Activated T-cell treated with anti-CD3 and anti-CD28 coated beads for 24 hours (primary cell): ENCODE data around the gene ETV7.
"Not testable (repeated sequence)": the region's sequence is repeated elsewhere in the genome, so short reads cannot be mapped to it uniquely, and the experiment has no call there.

Experiments used
- DNase-seq: peaks from one replicate; pipeline ENCODE4 v3.0.0-alpha.2; 2020; ENCODE audit warnings: low read depth

Gene ETV7

DNA sequence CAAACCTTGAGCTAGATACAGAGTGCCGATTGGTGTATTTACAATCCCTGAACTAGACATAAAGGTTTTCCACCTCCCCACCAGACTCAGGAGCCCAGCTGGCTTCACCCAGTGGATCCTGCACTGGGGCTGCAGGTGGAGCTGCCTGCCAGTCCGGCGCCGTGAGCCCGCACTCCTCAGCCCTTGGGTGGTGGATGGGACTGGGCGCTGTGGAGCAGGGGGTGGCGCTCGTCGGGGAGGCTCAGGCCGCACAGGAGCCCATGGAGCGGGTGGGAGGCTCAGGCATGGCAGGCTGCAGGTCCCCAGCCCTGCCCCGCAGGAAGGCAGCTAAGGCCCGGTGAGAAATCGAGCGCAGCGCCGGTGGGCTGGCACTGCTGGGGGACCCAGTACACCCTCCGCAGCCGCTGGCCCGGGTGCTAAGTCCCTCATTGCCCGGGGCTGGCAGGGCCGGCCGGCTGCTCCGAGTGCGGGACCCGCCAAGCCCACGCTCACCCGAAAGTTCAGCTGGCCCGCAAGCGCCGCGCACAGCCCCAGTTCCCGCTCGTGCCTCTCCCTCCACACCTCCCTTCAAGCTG, 23.3 kb downstream of the ETV7 start:
- DNase-seq: not testable (repeated sequence)

DNA sequence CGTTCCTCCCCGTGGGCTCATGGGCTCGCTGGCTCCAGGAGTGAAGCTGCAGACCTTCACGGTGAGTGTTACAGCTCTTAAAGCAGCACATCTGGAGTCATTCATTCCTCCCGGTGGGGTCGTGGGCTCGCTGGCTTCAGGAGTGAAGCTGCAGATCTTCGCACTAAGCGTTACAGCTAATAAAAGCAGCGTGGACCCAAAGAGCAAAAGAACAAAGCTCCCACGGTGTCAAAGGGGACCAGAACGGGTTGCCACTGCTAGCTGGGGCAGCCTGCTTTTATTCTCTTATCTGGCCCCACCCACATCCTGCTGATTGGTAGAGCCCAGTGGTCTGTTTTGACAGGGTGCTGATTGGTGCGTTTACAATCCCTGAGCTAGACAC, 24.1 kb downstream of the ETV7 start:
- not testable (repeated sequence) for DNase-seq

GRCh38 chr6:36362551-36363370, 24.7 kb downstream of the ETV7 start:
- DNase-seq: no peak

GRCh38 chr6:36361071-36361470, 26.4 kb downstream of the ETV7 start:
- DNase-seq: no peak

- peak; percentile 64 for DNase-seq
Observed at GRCh38 chr6:36360241-36361054, 27.0 kb downstream of the ETV7 start.

DNA sequence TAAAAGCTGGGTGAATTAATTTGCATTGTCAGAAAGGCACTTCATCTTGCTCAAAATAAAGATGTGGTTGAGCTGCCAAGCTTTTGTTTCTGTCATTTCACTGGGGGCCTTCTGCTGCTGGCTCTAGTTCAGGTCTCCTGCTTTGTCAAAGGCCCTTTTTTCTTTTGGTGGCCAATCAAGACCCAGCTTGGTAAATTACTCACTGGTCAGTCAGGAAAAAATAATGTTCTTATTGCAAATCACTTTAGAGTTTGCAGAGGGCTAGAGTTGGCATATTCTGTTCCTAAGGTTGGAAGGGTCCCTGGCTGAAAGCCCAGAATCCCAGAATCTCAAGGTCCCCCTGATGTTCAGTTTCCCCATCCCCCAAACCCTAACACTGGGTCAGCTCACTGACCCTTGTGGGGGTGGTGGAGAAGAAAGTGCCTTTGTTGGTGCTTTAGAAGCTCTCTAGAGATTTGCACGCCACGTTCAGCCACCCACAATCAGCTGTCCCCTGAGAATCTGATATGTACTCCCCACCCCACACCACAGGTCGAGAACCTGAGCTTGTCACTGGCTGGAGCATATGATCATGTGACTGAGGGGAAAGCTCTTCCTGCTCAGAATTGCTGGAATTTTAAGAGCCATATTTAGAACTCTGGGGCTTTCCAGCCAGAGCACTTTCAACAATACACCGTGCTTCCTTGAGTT, 29.1 kb downstream of the ETV7 start:
- no peak for DNase-seq

GRCh38 chr6:36357872-36358225, 29.6 kb downstream of the ETV7 start:
- no peak for DNase-seq

GRCh38 chr6:36355819-36356218, 31.6 kb downstream of the ETV7 start:
- DNase-seq: no peak

- DNase-seq: no peak
Observed at GRCh38 chr6:36353411-36353915, 34.0 kb downstream of the ETV7 start.

- DNase-seq: no peak
Observed at GRCh38 chr6:36352477-36353157, 34.9 kb downstream of the ETV7 start.

DNA sequence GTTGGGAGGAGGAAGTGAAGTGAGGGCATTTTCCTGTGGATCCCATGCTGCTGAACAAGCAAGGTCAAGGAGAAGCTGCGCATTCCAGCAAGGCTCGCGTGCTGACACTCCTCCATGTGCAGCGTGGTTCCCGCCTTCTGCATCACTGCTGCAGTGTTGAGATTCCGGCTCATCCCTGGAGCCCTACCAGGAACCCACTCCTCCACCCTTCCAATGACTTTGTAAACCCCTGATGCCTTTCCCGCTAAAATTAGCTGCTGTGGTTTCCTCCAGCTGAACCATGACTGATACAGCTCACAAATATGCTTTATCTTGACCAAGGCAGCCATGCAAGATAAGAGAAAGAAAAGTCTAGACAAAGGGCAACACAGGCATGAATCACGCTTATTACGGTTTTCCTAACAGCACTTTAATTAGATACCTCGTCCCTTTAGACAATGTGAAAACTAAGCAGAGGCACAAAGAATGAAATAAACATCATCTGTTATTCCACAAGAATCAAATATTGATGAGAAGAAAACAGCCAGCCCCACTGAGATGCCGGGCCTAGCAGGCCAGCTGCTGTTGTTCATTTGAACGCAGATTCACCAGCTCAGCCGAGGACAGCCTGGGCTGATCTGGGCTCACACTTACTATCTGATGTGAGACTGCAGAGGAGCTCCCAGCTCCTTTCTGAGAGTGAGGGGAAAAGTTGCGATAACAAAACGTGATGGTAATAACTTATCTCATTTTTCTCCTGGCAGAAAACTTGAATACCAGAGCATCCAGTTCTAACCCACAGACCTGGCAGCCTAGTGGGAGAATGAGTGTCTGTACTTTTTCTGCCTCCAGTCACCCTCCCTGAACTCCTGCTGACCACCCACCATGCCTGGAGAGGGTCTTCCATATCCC, 36.5 kb downstream of the ETV7 start:
- DNase-seq: no peak

DNA sequence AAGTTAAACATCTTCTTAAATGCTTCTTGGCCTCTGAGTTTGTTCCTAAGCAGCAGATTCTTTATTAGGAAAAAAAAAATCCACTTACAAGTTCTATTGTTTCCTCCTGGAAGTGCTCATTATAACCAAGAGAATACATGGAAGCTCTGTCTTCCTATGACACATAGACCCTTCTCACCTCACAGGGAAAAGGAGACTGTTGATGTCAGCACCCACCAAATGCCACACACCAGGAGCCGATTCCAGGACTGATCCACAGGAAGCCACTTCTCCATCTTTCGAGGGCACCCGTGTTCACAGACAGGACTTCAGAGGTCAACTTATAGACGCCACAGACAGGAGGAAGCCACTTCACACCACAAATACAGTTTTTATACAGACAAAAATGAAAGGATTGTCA, 37.4 kb downstream of the ETV7 start:
- DNase-seq: no peak

DNA sequence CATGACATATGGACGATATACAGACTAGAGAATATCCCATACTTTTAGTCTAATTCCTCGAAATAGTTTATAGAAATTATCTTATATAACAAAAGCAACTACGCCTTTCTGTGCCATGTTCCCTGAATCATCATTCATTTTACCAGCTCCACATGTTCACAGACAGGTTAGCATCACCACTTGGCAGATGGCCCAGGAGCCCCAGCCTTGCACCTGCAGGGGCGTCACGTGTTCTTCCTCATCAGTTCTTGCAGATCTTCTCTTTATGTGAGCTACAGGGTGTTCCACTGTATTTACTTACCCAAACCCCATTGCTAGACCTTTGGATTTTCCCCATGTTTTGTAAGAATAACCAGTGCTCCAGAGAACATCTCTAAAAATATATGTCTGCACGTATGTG, 38.2 kb downstream of the ETV7 start:
- no peak for DNase-seq

GRCh38 chr6:36347621-36348020, 39.8 kb downstream of the ETV7 start:
- DNase-seq: no peak

DNA sequence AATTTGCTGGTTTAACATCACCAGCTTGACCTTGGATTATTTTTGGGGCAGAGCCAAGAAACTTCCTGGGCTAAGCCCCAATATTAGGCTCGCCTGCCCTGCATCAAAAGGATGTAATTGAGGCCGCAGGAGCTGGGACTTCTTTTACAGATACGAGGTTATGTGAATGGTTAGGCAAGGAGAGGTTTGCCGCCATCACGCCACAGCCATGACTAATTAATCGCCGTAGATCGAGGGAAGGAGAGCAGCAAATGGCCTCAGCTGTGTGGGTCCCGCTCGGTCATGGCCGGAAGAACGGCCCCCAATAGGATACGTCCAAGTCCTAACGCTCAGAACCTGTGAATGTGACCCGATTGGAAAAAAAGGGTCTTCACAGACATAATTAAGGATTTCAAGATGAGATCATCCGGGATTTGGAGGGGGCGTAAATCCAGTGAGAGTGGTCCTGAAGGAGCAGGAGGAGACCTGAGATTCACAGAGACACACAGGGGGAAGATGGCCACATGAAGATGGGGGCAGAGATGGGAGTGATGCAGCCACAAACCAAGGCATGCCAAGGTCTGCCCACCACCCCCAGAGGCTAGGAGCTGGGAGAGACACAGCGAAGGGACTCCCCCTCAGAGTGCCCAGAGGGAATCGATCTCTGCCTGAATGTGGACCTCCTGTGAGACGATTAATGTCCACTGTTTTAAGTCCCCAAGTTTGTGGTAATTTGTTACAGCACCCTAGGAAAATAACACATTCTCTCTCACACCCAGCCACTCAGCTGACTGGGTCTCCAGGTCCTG, 40.8 kb downstream of the ETV7 start:
- no peak for DNase-seq

GRCh38 chr6:36345681-36346466, 41.6 kb downstream of the ETV7 start:
- no peak for DNase-seq

DNA sequence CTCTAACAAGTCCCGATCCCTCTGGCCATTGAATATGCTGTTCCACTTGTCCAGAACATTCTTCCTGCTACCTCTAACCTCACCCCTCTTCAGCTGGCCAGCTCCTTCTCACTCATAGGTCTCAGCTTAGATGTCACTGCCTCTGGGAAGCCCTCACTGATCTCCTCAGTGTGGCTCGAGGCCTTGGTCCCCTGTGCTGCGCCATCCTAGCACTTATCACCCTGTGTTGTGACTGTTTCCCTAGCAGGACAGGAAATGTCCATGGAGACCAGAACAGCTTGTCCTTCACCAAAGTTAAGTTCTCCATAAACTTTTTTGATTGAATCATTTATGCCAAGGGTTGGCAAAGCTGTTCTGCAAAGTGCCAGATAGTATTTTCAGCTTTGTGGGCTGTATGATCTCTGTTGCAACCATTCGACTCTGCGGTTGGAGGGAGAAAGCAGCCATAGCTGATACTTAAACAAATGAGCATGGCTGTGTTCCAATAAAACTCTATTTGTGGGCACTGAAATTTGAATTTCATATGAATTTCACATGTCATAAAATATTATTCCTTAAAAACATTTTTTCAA, 44.3 kb downstream of the ETV7 start:
- DNase-seq: no peak

GRCh38 chr6:36340618-36341454, 46.6 kb downstream of the ETV7 start:
- DNase-seq: peak; percentile 67
